Lower leg skin (tissue), 4 donors: Measurements from ENCODE around the gene SSR4. TPM values are rescaled to one million over a fixed set of nuclear protein-coding genes. Genes with fewer than 3 reads are reported as not detected.

Source experiments
- DNase-seq, 2 donors: peaks; one replicate each; pipeline ENCODE4 v3.0.0-alpha.2; 2019; ENCODE audit warnings: low spot score in 2 of 2
- H3K4me3 ChIP-seq: fragments of 200-600 bp; sonication (generic); 2 replicates; pipeline ENCODE4 v1.5.1; 2017; ENCODE audit warnings: mild to moderate bottlenecking, low read depth; ENCODE audit not compliant: poor library complexity, severe bottlenecking
- CTCF ChIP-seq, 3 donors: fragments of 450-650 bp; IDR thresholded peaks; one replicate each; pipeline ENCODE4 v1.5.1; 2016; ENCODE audit warnings: antibody characterized with exemption in 3 of 3, mild to moderate bottlenecking in 3 of 3, moderate library complexity in 2 of 3
- POLR2A ChIP-seq, 2 donors: fragments of 450-650 bp; IDR thresholded peaks; one replicate each; pipeline ENCODE4 v1.6.1; 2016 to 2017; ENCODE audit warnings: antibody characterized with exemption in 2 of 2, mild to moderate bottlenecking in 1 of 2, moderate library complexity in 1 of 2
- WGBS, 2 donors: methylation state at CpG; one replicate each; pipeline ENCODE4 v1.1.5; 2018; 5-methylcytosine and 5-hydroxymethylcytosine counted together
- intact Hi-C: fragments of 100-400 bp; cut with DNase I; formaldehyde crosslinking; loops from one replicate; pipeline ENCODE4 v1.15.0; 2023; ENCODE audit warnings: low total_unique reads
- total RNA-seq, 4 donors: library from RNA; depleted of rRNA; stranded (reverse); fragments of >200 nt; gene quantifications; one replicate each; pipeline ENCODE4 v1.1.0, GENCODE V29; 2016

The SSR4 gene
- total RNA-seq, 4 donors from 2014 or later: 90.2 to 169 (median 156) TPM

- intact Hi-C loops: no loop called here
- H3K4me3 ChIP-seq: no peak overlapping the region
- no peak for TF ChIP-seq CTCF (IDR thresholded peaks at IDR 0.05)
- no peak for TF ChIP-seq POLR2A (IDR thresholded peaks at IDR 0.05)
- DNase-seq: no peak
- WGBS, 2 donors: 88 to 90% methylated on average over 6 of the region's 6 CpGs
Observed at GRCh38 chrX:153836921-153837320, 42.5 kb downstream of the SSR4 start.

GRCh38 chrX:153844509-153845082 lies 50.1 kb downstream of the SSR4 start:
- H3K4me3 ChIP-seq: no peak overlapping the region
- 28 to 40% methylated on average over 6 of the region's 6 CpGs for WGBS, 2 donors
- TF ChIP-seq POLR2A (IDR thresholded peaks at IDR 0.05) (no peak), CTCF (IDR thresholded peaks at IDR 0.05) (no peak)
- DNase-seq: no peak
- intact Hi-C loops: no loop called here

- intact Hi-C loops: no loop called here
- H3K4me3 ChIP-seq: no peak overlapping the region
- TF ChIP-seq POLR2A (IDR thresholded peaks at IDR 0.05) (no peak), CTCF (IDR thresholded peaks at IDR 0.05) (no peak)
- DNase-seq: no peak
- WGBS, 2 donors: 22 to 38% methylated on average over 6 of the region's 6 CpGs
Observed at GRCh38 chrX:153845195-153845594, 50.7 kb downstream of the SSR4 start.

- DNase-seq: no peak
- intact Hi-C loops: no loop called here
- WGBS, 2 donors: 5 to 26% methylated on average over 3 of the region's 3 CpGs
- H3K4me3 ChIP-seq: no peak overlapping the region
- no peak for TF ChIP-seq POLR2A (IDR thresholded peaks at IDR 0.05)
- no peak for TF ChIP-seq CTCF (IDR thresholded peaks at IDR 0.05)
Observed at GRCh38 chrX:153845842-153846241, 51.4 kb downstream of the SSR4 start.

Other genes starting within 250 kb of the SSR4 start
- gene CCNQ, start 195.5 kb upstream of the SSR4 start, total RNA-seq: 10 to 100 TPM; 20.7 to 35.7 (median 28.5) TPM
- under 1 TPM in 2 of 4 donors, not detected in 2; 0.13 to 0.20 TPM for gene DUSP9, start 147.5 kb upstream of the SSR4 start, total RNA-seq
- gene PNCK, start 120.9 kb upstream of the SSR4 start, total RNA-seq: 1 to 10 TPM in 3 of 4 donors, under 1 TPM in 1; 0.76 to 6.7 (median 2.1) TPM
- 10 to 100 TPM; 26.5 to 43.5 (median 34.5) TPM for gene SLC6A8, start 106.7 kb upstream of the SSR4 start, total RNA-seq
- gene BCAP31, start 70.3 kb upstream of the SSR4 start, total RNA-seq: 100 to 1,000 TPM; 139 to 210 (median 169) TPM
- gene ABCD1, start 69.8 kb upstream of the SSR4 start, total RNA-seq: 1 to 10 TPM; 5.0 to 9.3 (median 7.4) TPM
- 10 to 100 TPM; 10.9 to 21.9 (median 12.3) TPM for gene PLXNB3, start 30.4 kb upstream of the SSR4 start, total RNA-seq
- gene SRPK3, start 13.6 kb upstream of the SSR4 start, total RNA-seq: under 1 TPM in 3 of 4 donors, not detected in 1; 0.30 to 0.79 (median 0.36) TPM
- gene IDH3G, start 293 bp upstream of the SSR4 start, total RNA-seq: 10 to 100 TPM; 66.2 to 94.8 (median 76.1) TPM
- 1 to 10 TPM; 2.2 to 6.4 (median 4.6) TPM for gene PDZD4, start 35.9 kb downstream of the SSR4 start, total RNA-seq
- 10 to 100 TPM in 2 of 4 donors, 1 to 10 TPM in 2; 3.0 to 12.9 (median 8.4) TPM for gene L1CAM, start 91.5 kb downstream of the SSR4 start, total RNA-seq
- gene AVPR2, start 110.0 kb downstream of the SSR4 start, total RNA-seq: 1 to 10 TPM in 2 of 4 donors, under 1 TPM in 2; 0.53 to 2.6 (median 0.98) TPM
- 10 to 100 TPM in 2 of 4 donors, 1 to 10 TPM in 2; 2.7 to 14.8 (median 10.5) TPM for gene ARHGAP4, start 131.6 kb downstream of the SSR4 start, total RNA-seq
- 10 to 100 TPM; 32.6 to 70.9 (median 51.1) TPM for gene NAA10, start 140.4 kb downstream of the SSR4 start, total RNA-seq
- 10 to 100 TPM in 1 of 4 donors, 1 to 10 TPM in 2, under 1 TPM in 1; 0.76 to 11.8 (median 4.2) TPM for gene RENBP, start 150.0 kb downstream of the SSR4 start, total RNA-seq
- 10 to 100 TPM; 32.6 to 51.6 (median 40.9) TPM for gene HCFC1, start 177.2 kb downstream of the SSR4 start, total RNA-seq
- gene TMEM187, start 178.1 kb downstream of the SSR4 start, total RNA-seq: 10 to 100 TPM; 10.1 to 21.6 (median 14.4) TPM
- 10 to 100 TPM; 57.5 to 67.4 (median 60.6) TPM for gene IRAK1, start 225.2 kb downstream of the SSR4 start, total RNA-seq